HuH-7.5 (cell line): ENCODE results near the gene ASGR1.

ENCODE experiments used
- DNase-seq: peaks from one replicate; pipeline ENCODE4 v3.0.0; 2011; ENCODE audit warnings: low spot score

ASGR1 gene, protein sequence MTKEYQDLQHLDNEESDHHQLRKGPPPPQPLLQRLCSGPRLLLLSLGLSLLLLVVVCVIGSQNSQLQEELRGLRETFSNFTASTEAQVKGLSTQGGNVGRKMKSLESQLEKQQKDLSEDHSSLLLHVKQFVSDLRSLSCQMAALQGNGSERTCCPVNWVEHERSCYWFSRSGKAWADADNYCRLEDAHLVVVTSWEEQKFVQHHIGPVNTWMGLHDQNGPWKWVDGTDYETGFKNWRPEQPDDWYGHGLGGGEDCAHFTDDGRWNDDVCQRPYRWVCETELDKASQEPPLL

GRCh38 chr17:7179317-7180254, at the start of gene ASGR1:
TSS of gene ASGR1 (minus strand) at chr17:7179370. CDS start at chr17:7178563, 807 bp downstream.
- DNase-seq, result peak; percentile 62

DNA sequence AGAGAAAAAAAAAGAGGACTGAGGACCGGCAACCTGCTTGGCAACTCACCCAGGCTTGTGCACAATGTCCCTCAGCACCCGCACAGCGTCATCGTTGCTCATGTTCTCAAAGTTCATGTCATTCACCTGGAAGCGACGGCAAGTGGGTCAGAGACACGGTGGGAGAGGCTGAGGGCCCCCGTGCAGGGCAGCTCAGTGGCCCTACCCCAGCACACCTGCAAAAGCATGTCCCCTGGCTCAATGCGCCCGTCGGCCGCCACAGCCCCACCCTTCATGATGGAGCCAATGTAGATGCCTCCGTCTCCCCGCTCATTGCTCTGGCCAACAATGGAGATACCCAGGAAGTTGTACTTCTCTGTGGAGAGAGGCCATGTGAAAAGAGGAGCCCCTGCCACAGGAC, 49.8 kb upstream of the ASGR1 start:
- no peak for DNase-seq

GRCh38 chr17:7226721-7227710, 47.8 kb upstream of the ASGR1 start:
- DNase-seq, result no peak

DNA sequence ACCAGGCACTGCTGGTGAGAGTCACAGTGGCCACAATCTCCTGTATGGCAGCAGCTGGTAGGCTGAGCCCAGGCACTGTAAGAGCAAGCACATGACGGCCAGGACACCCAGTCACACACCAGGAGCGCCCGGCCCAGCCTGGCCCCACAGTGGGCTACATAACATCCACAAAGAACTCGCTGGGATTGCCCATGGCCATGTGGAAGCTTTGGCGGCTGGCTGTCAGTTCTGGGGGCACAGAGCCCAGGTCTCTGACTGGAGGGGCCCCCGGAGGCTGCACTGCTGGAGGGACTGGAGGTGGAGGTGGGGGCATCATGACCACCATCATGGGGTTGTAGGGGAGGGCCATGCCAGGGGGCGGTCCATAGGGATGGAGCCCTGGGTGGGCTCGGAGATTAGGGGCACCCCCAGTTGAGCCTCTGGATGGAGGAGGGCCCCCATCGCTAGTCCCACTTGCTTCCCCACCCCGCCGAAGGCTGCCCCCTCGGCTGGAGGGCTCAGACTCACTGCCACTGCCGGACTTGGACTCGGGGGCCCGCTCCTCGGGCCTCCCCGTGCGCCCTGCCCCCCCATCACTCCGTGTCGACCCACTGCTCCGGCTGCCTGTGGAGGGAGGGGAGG, 46.7 kb upstream of the ASGR1 start:
- DNase-seq, result no peak

DNA sequence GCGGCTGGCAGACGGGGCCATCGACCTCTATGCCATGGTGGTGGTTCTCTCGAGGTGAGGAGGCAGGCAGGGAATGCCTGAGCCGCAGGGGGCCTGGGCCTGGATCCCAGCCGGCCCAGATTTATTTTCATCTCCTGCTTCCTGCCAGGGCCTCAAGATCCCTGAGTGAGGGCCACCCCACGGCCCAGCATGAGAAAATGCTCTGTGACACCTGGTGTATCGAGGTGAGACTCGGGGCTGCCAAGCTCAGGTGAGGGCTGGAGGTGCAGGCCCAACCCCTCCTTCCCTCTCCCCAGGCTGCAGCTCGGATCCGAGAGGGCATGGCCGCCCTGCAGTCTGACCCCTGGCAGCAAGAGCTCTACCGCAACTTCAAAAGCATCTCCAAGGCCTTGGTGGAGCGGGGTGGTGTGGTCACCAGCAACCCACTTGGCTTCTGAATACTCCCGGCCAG, 45.5 kb upstream of the ASGR1 start:
- no peak for DNase-seq

- DNase-seq, result no peak
Observed at GRCh38 chr17:7224110-7224509, 44.9 kb upstream of the ASGR1 start.

DNA sequence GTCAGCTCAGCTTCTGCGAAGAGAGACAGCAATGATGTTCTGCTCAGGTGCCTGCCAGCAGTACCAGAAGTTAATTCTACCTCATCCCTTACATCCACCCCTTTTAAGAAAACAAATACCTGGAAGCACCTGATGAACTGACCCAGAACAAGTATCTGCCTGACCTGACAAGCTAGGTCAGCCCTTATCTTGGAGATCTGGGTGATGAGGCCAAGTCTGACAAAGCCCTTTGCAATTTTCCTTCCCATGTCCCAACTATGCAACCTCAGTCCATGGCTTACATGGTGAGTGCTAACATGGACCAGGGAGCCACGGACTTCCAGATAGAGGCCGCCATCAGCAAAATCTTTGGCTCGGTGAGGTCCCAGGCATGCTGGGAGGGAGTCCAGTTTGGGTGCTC, 44.2 kb upstream of the ASGR1 start:
- DNase-seq, result no peak

- no peak for DNase-seq
Observed at GRCh38 chr17:7222972-7223292, 43.8 kb upstream of the ASGR1 start.

DNA sequence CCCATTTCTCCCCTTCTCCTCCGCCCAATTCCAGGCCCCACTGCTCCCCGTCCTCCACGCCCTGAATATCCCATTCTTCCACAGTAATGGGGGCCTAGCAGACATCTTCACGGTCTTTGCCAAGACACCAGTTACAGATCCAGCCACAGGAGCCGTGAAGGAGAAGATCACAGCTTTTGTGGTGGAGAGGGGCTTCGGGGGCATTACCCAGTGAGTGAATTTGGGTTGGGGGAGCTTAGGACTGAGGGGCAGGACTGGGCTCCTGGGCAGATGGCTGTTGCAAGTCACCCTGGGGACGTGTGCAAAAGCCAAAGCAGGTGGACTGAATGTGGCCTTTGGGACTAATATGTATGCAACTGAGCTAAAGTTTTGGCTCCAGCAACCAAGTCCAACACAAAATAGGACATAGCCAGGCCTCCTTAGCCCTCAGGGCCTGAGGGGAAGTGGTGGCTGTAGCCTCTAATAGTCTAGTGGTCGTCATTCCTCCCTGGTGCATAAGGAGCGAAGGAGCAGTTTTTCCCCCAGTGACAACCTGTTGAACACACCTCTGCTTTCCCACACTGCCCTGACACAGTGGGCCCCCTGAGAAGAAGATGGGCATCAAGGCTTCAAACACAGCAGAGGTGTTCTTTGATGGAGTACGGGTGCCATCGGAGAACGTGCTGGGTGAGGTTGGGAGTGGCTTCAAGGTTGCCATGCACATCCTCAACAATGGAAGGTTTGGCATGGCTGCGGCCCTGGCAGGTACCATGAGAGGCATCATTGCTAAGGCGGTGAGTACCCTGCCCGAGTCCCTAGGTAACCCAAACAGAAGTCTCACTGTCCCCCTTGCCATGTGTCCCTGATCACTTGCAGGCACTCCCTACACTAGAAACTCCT, 43.2 kb upstream of the ASGR1 start:
- no peak for DNase-seq

DNA sequence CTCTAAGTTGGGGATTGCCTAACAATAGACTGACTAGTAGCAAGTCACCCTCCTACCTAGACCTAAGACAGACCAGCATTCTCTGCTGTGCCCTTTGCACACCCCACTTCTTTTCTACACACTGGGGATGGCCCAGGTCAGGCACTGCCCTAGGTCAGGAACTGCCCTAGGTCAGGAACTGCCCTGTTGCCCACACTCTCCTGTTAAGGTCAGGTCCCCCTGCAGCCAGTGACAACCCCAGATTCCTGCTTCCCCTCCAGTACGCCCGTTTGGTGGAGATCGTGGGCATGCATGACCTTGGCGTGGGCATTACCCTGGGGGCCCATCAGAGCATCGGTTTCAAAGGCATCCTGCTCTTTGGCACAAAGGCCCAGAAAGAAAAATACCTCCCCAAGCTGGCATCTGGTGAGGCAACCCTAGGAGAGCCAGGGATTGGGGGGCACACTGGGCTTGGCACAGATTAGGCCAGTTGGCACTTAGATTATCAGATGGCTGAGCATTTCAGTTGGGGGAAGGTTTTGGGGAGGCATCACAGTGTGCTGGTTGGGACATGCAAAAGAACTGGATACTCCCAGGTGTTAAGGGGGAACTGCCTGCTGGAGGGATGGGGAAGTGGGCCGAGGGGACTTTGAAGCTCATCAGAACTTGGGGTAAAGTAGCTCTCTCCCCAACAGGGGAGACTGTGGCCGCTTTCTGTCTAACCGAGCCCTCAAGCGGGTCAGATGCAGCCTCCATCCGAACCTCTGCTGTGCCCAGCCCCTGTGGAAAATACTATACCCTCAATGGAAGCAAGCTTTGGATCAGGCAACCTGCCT, 42.3 kb upstream of the ASGR1 start:
- DNase-seq, result no peak

DNA sequence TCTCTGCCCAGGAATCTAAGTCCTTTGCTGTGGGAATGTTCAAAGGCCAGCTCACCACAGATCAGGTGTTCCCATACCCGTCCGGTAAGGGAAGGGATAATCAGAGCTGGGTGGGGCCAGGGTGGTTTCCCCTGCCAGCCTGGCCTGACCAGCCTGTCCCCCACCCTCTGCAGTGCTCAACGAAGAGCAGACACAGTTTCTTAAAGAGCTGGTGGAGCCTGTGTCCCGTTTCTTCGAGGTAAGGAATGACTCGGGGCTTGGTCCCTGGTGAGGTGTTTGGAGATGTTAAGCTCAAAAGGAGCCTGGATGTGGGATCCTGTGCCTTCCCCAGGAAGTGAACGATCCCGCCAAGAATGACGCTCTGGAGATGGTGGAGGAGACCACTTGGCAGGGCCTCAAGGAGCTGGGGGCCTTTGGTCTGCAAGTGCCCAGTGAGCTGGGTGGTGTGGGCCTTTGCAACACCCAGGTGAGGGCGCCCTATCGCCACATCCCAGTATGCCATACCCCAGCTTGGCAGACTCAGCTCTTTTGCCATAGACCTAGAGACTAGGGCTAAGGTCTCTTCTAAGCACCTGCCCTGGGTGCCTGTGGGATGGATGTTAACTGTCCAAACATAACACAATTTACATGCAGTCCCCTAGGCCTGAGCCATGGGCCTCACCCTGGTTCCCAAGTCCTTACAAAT, 41.6 kb upstream of the ASGR1 start:
- DNase-seq, result no peak

DNA sequence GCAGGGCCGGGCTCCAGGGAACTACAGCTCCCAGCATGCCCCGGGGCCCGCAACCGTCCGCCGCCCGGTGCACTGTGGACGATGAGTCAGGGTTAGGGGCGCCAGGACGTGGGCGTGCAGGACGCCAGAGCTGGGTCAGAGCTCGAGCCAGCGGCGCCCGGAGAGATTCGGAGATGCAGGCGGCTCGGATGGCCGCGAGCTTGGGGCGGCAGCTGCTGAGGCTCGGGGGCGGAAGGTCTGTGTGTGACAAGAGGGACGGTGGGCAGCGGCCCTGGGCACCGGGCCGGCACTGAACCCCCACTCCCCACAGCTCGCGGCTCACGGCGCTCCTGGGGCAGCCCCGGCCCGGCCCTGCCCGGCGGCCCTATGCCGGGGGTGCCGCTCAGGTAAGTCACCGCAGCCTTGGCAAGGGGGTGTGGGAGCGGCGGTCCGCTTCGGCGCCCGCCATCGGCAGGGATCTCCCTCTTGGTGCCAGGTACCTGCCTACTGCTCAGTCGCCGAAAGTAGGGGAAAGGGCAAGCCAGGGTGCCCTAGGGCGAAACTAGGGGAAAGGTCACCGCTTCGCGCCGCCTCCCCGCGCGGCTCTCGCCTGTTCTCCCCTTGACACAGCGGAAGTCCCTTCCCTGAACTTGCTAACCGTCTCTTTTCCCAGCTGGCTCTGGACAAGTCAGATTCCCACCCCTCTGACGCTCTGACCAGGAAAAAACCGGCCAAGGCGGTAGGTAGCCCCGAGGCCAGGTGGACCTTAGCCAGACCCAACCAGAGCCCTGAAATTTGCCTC, 40.8 kb upstream of the ASGR1 start, which contains the start of the genes ACADVL and DLG4:
TSS of gene ACADVL (plus strand) at position 127 of the 781 bp plus-strand sequence. CDS start at position 174, 47 bp downstream.
TSS of gene DLG4 (minus strand) at position 25 of the 781 bp plus-strand sequence.
- DNase-seq, result peak; percentile 94

- DNase-seq, result no peak
Observed at GRCh38 chr17:7219229-7219811, 40.1 kb upstream of the ASGR1 start.

DNA sequence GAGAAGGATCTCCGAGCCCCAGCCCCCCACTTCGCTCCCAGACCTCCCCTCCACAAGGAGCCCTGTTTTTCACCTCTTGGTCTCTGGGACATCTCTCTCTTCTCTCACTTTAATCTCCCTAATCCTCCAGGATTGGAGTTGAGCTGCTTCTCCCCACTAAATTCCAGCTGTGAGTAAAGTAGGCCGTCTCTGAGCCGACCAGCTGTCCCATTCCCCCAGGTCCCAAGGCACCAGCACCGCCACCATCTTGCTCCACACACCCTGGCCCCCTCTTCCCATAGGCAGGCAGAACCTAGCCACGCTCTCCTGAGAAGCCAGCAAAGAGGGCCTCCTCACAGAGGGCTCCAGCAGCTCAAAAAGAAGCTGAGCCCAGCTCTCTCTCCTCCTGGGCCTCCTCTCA, 39.6 kb upstream of the ASGR1 start:
- no peak for DNase-seq

GRCh38 chr17:7218166-7218565, 39.0 kb upstream of the ASGR1 start:
- no peak for DNase-seq

GRCh38 chr17:7217113-7217987, 38.2 kb upstream of the ASGR1 start:
- DNase-seq, result no peak
